Putamen (tissue), 1 donor: ENCODE results near the gene VWA2.

Experiments
- DNase-seq: peaks from one replicate; pipeline ENCODE4 v3.0.0-alpha.2; 2016; ENCODE audit warnings: low spot score

The VWA2 gene, protein sequence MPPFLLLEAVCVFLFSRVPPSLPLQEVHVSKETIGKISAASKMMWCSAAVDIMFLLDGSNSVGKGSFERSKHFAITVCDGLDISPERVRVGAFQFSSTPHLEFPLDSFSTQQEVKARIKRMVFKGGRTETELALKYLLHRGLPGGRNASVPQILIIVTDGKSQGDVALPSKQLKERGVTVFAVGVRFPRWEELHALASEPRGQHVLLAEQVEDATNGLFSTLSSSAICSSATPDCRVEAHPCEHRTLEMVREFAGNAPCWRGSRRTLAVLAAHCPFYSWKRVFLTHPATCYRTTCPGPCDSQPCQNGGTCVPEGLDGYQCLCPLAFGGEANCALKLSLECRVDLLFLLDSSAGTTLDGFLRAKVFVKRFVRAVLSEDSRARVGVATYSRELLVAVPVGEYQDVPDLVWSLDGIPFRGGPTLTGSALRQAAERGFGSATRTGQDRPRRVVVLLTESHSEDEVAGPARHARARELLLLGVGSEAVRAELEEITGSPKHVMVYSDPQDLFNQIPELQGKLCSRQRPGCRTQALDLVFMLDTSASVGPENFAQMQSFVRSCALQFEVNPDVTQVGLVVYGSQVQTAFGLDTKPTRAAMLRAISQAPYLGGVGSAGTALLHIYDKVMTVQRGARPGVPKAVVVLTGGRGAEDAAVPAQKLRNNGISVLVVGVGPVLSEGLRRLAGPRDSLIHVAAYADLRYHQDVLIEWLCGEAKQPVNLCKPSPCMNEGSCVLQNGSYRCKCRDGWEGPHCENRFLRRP

DNA sequence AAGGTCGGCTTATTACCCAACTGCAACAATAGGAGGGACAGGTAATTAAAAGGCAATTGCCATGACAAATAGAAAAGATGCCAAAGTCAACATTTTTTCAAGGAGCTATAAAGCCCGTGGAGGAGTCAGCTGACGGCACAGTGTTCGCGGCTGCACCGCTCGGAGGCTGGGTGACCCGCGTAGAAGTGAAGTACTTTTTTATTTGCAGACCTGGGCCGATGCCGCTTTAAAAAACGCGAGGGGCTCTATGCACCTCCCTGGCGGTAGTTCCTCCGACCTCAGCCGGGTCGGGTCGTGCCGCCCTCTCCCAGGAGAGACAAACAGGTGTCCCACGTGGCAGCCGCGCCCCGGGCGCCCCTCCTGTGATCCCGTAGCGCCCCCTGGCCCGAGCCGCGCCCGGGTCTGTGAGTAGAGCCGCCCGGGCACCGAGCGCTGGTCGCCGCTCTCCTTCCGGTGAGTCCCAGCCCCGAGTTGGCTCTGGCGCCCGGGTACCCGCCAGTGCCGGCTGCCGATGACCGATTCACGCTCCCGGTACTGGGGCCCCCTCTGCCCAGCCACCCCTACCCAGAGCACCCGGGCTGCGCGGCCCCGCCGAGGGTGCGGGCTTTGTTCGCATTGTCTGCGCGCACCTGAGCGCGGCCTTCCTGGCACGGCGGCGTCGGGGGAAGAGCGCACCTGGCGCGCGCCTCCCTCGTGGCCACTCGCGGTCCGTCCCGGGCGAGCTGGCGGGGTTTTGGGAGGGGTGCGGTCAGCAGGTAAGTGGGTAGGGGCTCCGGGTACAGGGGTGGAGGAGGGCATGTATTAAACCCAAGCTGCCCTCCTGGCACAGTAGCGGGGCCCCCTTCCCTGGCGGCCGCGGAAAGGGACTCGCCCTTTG is at the start of gene VWA2:
Gene VWA2 (plus strand): TSS at position 138 of the 877 bp plus-strand sequence. CDS start 9,460 bp downstream, outside the sequence.
- DNase-seq, result no peak

DNA sequence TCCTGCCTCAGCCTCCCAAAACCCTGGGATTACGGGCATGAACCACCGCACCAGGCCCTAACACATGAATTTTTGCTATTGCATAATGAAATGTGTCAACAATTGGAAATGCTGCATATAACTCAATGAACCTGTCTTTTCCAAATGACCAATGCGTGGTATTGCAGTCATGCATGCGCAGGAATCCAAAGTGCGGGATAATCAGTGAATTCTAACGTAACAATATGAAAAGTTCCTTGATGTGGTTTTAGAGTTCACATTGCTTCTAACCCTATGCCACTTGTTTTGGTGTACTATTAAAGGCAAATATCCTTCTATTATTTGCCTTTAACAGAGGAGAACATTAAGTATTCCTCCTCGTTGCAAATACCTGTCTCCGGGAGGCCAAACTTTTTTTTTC is 49.4 kb upstream of the VWA2 start:
- DNase-seq, result no peak

DNA sequence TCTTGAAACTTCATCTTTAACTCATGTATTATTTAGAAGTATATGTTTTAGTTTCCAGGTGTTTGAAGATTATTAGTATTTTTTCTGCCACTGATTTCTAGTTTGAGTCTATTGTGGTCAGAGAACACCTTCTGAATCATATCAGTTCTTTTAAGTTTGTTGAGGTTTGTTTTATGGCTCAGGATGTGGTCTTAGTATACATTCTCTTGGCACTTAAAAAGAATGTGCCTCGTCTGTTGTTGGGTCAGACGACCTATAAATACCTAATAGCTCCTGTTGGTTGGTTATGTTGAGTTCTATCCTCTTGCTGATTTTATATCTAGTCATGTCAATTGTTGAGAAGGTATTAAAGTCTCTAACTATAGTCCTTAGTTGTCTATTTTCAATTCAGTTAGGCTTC is 44.0 kb upstream of the VWA2 start:
- DNase-seq, result no peak

DNA sequence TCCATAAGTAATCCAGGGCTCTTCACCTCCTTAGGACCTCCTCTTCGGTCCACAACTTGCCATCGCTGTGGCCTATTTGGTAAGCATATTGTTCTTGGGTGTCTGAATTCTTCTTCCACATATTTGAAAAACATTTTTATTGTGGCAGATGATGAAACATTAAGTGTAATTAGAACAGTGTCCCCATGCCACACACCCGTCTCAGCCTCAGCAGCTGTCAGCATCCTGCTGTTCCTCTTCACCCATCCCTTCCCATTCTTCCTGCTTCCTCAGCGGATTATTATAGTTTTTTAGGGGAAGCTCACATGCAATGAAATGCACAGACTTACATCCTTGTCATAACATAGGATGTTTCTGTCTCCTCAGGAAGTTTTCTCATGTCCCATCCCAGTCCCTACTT is 39.8 kb upstream of the VWA2 start:
- no peak for DNase-seq

DNA sequence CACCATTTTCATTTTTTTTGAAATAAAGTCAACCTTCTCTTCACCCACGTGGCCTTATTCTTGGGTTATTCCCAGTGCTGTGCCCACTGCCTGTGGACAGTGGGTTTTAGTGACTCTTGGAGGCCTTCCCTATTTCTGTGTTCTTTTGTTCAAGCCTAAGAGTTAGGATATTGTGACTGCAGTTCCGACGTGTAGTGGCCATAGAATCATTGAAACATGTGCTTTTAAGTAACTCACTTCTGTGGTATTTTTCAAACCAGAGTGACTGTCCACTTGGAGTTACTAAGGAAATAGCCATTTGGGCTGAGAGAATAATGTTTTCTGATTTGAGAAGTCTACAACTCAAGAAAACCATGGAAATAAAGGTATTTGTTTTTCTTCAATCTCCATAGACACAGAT is 36.2 kb upstream of the VWA2 start:
- no peak for DNase-seq

DNA sequence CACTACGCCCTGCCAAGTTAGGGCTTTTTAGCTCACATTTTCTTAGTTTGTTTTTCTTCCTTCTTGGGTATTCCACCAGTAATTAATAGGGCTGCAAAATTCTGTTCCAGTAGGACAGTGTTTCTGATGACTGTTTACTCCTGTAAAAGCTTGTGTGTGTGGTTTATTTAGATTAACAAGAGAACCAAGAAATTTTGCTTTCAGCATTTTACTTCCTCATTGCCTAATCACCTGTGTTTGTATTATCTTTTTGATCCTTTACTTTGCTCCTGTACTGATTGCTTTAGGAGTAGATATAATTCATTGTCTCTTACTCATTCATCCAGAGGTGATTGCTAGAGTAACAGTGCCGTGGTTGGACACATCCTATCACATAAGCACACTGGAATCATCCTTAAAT is 32.2 kb upstream of the VWA2 start:
- no peak for DNase-seq

DNA sequence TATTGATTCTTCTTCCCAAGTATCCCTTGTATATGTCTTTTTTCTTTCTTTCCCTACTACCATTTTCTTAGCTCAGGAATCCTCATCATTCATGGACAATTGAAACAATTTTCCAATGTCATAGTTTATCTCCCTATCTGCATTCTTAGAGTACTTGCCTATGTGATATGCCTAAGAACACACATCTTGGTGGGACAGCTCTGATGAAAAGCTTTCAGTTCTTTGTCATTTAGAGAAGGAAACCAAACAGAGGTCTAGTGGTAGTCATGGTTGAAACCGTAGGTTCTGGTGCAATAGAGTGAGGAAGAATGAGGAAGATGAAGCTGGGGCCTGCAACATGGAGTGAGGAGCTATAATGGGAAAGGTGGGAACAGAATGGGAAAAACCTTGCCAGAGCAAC is 31.7 kb upstream of the VWA2 start:
- no peak for DNase-seq

DNA sequence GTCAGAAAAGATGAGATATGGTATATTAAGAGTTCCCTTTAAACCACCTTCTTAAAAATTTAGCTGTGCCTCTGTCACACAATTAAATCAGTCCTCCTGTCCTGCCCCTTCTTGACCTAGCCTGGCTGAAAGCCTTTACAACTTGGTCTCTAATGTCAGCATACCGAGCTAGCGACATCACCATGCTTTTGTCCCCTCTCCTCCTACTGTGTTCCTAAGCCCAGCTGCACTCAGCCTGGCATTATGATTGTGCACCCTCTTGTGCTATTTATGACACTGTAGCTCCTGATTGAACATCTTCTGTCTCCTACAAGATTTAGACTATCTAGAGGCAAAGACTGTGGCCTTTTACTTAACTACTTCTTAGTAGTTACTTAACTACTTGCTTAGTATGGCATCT is 30.7 kb upstream of the VWA2 start:
- no peak for DNase-seq

DNA sequence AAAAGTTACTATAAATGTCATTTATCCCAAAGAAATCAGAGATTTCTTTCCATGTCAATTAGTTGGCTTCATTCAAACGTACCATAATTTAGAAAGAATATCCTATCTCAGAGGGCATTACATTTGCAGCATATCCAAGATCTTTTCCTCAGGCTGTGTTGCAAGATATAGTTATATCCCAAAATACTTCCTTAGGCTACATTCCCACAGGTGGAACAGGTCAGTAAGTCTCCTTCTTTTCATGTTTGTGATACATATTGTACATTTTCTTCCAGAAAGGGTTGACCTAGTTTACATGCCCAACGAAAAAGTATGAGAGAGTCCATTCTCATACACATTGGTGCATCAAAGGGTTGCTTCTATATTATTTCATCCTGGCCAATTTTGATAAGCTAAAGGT is 26.9 kb upstream of the VWA2 start:
- no peak for DNase-seq

DNA sequence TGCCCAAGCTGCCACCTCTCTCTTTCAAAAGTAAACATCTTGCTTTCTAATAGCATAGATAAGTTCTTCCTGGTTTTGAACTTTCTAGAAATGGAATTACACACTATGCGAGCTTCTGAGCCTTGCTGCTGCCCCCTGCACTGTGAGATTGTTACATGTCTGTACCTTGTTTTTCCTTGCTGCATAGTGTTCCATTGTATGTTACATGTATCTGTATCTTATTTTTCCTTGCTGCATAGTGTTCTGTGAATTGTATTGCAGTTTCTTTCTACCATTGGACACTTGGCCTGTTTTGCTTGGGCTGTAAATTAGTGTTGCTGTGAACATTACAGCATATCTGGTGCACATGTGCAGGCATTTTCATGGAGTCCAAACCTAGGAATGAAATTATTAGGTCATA is 24.0 kb upstream of the VWA2 start:
- DNase-seq, result no peak

DNA sequence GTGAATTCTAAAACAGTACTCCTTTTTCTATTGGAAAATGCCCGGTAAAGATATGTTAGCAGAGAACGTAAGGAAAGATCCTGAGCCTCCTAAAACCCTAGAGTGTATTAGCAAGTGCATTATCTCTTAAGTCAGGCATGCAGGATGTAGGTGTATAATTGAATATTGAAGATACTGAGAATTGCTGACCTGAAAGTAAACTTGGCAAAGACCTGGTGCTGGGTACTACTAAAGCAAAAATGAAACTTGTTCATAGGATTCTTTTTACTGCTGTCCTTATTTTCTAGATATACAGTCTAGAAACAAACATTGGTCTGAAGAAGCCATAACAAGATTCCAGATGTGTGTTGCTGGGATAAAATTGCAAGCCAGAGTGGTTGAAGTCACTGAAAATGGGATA is 18.8 kb upstream of the VWA2 start:
- no peak for DNase-seq

DNA sequence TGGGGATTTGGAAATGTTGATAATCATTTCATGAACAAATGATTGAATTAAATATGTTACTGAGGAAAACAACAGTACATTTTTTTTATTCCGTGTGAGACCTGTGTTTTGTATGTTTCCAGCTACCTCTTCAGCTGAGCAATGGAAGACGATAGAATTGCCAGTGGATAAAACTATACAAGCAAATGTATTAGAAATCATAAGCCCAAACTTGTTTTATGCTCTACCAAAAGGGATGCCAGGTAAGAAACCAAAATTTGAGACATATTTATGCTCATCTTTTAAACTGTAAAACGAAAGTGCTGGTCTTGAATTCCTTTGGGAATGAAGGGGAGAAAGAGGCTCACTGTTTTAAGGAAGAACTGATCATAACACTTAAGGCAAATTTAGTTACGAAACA is 17.8 kb upstream of the VWA2 start:
- no peak for DNase-seq

DNA sequence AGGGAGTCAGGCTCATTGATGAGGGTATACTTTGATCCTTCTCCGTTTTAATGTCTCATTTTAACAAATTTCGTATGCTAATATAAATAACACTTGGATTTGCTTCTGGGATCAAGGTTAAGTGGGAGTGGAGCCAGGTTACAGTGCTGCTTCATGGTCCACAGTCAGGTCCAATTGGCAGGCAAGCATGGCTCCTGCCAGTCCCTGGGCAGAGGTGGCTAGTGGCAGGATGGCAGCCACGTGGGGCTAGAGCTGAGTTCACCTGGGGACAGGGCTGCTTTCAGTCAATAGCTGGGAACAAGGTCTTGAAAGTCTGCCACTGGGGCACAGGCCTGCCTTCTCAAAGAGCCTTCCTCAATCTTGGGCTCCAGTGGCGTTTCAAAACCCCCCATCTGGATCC is 16.0 kb upstream of the VWA2 start:
- DNase-seq, result no peak

DNA sequence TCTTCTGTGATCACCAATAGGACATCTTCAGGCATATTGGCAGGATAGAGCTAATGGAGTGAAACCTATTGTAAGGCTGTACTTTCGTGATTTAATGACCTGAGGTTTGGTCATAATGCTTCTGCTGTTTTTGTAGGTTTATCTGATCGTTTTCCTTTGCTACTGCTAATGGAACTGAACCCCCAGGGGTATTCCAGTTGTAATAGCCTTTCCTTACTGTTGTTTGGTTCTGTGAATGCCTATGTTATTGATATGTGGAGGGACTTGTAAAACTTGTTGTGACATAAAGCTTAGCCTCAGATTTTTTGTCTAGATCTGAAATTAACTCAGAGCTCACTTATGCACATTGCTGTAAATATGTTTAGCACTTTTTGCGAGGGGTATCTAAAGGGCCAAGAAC is 10.9 kb upstream of the VWA2 start:
- DNase-seq, result no peak

DNA sequence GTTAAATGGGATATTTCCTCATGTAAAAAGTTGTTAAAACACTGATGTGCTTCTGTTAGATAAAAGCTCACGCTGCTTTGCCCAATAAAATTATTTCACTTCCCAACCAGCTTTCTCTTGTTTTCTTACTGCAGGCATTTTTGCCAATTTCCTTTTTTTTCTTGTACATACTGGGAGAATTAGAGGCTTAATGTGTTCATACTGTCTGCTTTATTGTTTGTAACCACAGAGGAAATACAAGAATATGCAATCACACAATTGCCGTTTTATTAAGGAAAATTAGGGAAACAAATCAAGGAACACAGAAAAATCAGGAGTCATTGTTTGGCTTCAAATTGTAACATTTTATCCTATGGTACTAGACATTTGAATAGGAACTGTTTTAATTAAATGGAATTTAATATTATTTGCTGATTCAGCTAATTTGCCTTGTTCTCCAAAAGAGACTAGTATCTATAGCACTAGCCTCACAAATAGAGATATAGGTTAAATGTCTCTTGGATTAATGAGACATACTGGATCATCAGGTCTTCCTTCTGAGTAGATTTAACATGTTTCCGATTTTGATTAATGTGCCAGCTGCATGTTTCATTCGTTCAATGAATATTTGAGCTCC is 6.4 kb upstream of the VWA2 start:
- no peak for DNase-seq

DNA sequence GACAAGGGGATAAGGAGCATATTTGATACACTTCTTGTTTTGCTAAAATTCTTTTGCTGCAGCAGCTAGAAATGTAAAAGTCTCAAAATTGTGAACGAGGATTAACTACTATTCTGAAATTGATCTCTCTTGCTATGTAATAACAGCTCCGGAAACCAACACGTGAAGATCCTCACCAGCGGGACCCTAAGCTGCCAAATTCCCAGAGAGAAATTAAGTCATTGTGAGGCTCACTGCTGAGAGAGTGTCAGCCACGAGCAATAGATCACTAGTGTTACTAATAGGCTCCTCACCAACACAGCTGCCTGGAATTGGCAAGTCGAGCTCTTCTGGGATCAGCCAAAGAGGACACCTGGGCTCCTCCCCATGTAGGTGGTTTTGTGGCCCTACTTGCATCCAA is 5.6 kb upstream of the VWA2 start:
- DNase-seq, result no peak

DNA sequence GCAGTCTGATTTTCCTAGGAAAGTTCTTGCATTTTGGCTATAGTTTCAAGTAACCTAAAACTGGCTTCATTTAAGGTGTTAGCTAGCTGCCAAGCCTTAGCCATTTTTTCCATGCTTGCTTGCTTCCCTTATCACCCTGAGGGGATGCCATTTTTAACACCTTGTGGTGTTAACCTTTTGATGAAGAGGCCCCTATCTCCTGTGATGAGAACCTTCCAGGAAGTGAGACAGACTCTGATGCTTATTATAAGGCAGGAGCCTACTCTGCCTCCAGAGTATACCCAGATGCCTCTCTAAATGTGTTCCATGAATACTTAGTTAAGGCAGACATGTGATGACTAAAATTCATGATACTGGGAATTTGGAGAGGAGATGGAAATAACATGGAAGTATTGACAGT is 4.9 kb upstream of the VWA2 start:
- no peak for DNase-seq

DNA sequence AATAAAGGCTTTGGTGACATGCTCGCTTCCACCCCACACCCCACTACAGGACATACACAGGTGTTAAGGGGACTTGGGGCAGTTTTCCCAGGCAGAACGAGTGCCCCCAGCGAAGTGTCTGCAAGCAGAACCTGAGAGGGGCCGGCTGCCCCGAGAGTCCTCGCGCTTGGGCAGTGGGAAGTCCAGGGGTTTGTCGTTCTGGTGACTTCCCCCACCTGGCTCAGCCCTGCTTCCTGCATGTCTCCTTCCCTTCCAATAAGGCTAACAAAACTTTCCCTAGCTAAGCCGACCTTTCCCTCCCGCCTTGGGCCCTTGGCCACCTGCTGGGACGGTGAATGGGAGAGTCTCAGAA is 916 bp downstream of the VWA2 start:
- DNase-seq, result no peak

DNA sequence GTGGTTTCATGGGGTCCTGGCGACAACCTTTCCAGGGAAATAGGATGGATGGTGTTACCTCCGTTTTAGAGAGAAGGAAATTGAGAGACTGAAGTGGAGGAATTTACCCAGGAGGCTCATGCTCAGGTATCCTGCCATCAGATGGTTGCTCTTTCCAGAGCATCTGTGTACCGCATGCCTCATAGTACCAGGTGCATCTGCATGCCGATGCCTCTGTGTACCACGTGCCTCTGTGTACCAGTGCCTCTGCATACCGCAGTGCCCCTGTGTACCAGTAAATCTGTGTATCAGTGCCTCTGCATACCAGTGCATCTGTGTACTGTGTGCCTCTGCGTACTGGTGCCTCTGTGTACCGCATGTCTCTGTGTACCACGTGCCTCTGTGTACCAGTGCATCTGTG is 3.2 kb downstream of the VWA2 start:
- DNase-seq, result no peak

DNA sequence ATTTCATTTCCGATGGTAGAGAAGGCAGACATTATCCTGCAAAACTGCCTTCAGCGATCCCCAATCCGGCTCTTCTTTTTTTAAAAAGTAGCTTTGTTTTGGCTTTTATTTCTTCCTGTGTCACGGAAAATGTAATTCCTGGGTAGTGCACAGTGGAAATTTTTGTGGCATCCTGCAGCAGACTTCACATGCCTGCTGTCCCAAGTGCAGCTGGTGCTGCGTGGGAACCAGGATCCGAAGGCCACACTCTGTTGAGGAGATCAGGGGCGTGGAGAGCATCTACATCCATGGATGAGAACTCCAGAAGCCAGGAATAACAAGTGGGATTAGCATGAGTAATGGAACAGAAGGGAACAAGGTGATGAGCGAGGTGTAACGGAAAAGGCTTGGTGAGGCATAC is 4.6 kb downstream of the VWA2 start:
- DNase-seq, result no peak

DNA sequence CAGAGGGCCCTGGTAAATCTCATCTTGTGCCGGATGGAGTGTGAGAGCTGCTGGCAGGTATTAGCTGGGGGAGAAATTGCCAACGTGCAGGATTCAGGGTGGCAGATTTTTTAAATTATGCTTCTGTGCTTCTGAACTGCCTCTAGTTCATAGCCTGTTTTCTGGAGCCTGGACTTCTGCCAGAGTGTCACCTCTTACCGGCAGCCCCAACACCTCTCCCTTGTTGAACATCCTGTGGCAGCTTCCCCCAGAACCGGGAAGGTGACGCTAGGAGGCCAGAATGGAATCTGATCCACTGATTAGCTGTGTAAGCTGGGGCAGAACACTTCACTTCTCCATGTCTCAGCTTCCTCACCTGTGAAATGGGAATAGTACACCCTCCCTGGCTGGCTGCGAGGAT is 5.1 kb downstream of the VWA2 start:
- DNase-seq, result no peak

DNA sequence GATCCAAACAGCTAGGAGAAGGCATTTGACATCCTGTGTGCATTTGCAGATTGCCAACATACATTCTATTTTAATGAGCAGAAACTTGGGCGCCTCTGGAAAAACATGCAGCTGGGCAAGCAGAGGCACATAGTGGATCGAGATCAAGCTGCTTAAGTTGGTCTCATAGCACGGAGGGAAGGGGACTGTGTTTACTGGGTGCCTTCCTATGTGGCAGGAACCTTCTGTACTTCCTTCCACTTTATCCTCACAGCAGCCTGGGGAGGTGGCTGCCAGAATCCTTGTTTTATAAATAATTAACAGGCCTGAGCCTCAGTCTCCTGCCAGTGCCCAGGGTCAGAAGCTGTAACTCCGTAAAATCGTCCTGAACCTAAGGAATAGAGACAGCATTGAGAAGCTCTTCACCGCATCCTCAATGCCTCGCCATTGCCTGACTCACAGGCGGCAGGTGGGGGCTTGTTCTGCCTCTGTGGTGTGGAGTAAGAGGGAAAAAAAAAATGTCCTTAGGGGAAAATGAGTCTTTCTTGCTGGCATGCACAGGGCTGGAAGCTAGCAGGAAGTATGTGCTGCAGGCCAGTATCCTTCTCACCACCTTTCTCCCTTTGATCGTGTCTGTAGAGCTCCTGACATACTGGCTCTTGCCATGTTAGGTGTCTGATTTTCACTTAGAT is 6.2 kb downstream of the VWA2 start:
- no peak for DNase-seq
